ENCODE results near the gene TOB2. TPM values are rescaled to one million over a fixed set of nuclear protein-coding genes. Genes with fewer than 3 reads are reported as not detected.

The TOB2 gene
- total RNA-seq (23.1 TPM), polyA plus RNA-seq (ENCODE audit: insufficient read depth in 1 of 8, insufficient read length in 8 of 8, low replicate concordance in 1 of 8) (10 to 100 TPM; 33.8 to 45.5 (median 39.6) TPM)
- long read RNA-seq, donor 1, full-length matches to known transcripts = 10 of 10 reads
- long read RNA-seq, donor 1, partial matches to known transcripts = 0 of 10 reads
- long read RNA-seq, donor 1, other reads (novel, unspliced or antisense) = 0 of 10 reads
- long read RNA-seq, donor 2, full-length matches to known transcripts = 1 of 1 reads
- long read RNA-seq, donor 2, partial matches to known transcripts = 0 of 1 reads
- long read RNA-seq, donor 2, other reads (novel, unspliced or antisense) = 0 of 1 reads
- long read RNA-seq, donor 3, full-length matches to known transcripts = 13 of 13 reads
- long read RNA-seq, donor 3, partial matches to known transcripts = 0 of 13 reads
- long read RNA-seq, donor 3, other reads (novel, unspliced or antisense) = 0 of 13 reads
- long read RNA-seq, donor 4, full-length matches to known transcripts = 11 of 11 reads
- long read RNA-seq, donor 4, partial matches to known transcripts = 0 of 11 reads
- long read RNA-seq, donor 4, other reads (novel, unspliced or antisense) = 0 of 11 reads
- long read RNA-seq, donor 5, full-length matches to known transcripts = 23 of 23 reads
- long read RNA-seq, donor 5, partial matches to known transcripts = 0 of 23 reads
- long read RNA-seq, donor 5, other reads (novel, unspliced or antisense) = 0 of 23 reads
- long read RNA-seq, donor 6, full-length matches to known transcripts = 20 of 20 reads
- long read RNA-seq, donor 6, partial matches to known transcripts = 0 of 20 reads
- long read RNA-seq, donor 6, other reads (novel, unspliced or antisense) = 0 of 20 reads
- long read RNA-seq, donor 7, full-length matches to known transcripts = 13 of 70 reads
- long read RNA-seq, donor 7, partial matches to known transcripts = 45 of 70 reads
- long read RNA-seq, donor 7, other reads (novel, unspliced or antisense) = 12 of 70 reads
- long read RNA-seq, donor 8, full-length matches to known transcripts = 11 of 11 reads
- long read RNA-seq, donor 8, partial matches to known transcripts = 0 of 11 reads
- long read RNA-seq, donor 8, other reads (novel, unspliced or antisense) = 0 of 11 reads
- long read RNA-seq, donor 9, full-length matches to known transcripts = 15 of 20 reads
- long read RNA-seq, donor 9, partial matches to known transcripts = 5 of 20 reads
- long read RNA-seq, donor 9, other reads (novel, unspliced or antisense) = 0 of 20 reads
- long read RNA-seq, donor 10, full-length matches to known transcripts = 18 of 18 reads
- long read RNA-seq, donor 10, partial matches to known transcripts = 0 of 18 reads
- long read RNA-seq, donor 10, other reads (novel, unspliced or antisense) = 0 of 18 reads
- long read RNA-seq, donor 11, full-length matches to known transcripts = 25 of 25 reads
- long read RNA-seq, donor 11, partial matches to known transcripts = 0 of 25 reads
- long read RNA-seq, donor 11, other reads (novel, unspliced or antisense) = 0 of 25 reads

GRCh38 chr22:41446639-41447434 lies at the start of gene TOB2:
TSS of gene TOB2 (minus strand) at chr22:41446801. CDS start at chr22:41437345, 9,456 bp downstream.
- WGBS (ENCODE audit: insufficient coverage) = under 1% methylated on average over 68 of the region's 85 CpGs
- H3K4me3 ChIP-seq (ENCODE audit: low read length) = peak within 1 kb of the TSS; percentile 98
- H3K27me3 ChIP-seq (ENCODE audit: control insufficient read depth, insufficient read depth, low read length) = no peaks in the 10 kb centered on the region
- H3K27ac ChIP-seq (ENCODE audit: low read length) = peak within 1 kb of the TSS; percentile 99
- H3K4me1 ChIP-seq (ENCODE audit: control insufficient read depth, insufficient read depth, low read length) = peaks cover 27% of the 10 kb centered on the region
- DNase-seq = peak; percentile 98
- H3K36me3 ChIP-seq (ENCODE audit: control insufficient read depth, insufficient read depth, low read length) = peaks cover 17% of the 10 kb centered on the region
- no peaks in the 10 kb centered on the region for H3K9me3 ChIP-seq (replicated peaks; ENCODE audit: control insufficient read depth, low read depth, low read length)

GRCh38 chr22:41491374-41492100 lies 44.9 kb upstream of the TOB2 start:
- peak; percentile 79 for DNase-seq
- Histone ChIP-seq H3K4me1 (ENCODE audit: control insufficient read depth, insufficient read depth, low read length) (peaks cover 5% of the 10 kb centered on the region), H3K27me3 (ENCODE audit: control insufficient read depth, insufficient read depth, low read length) (no peaks in the 10 kb centered on the region), H3K36me3 (ENCODE audit: control insufficient read depth, insufficient read depth, low read length) (no peaks in the 10 kb centered on the region), H3K9me3 (replicated peaks; ENCODE audit: control insufficient read depth, low read depth, low read length) (no peaks in the 10 kb centered on the region), H3K4me3 (ENCODE audit: low read length) (no peak overlapping the region), H3K27ac (ENCODE audit: low read length) (no peak overlapping the region)
- WGBS (ENCODE audit: insufficient coverage) = no CpG with 5 or more reads among the region's 5 CpGs

- H3K27ac ChIP-seq (ENCODE audit: low read length) = no peak overlapping the region
- H3K4me3 ChIP-seq (ENCODE audit: low read length) = no peak overlapping the region
- DNase-seq = no peak
- H3K36me3 ChIP-seq (ENCODE audit: control insufficient read depth, insufficient read depth, low read length) = no peaks in the 10 kb centered on the region
- no peaks in the 10 kb centered on the region for H3K9me3 ChIP-seq (replicated peaks; ENCODE audit: control insufficient read depth, low read depth, low read length)
- H3K27me3 ChIP-seq (ENCODE audit: control insufficient read depth, insufficient read depth, low read length) = no peaks in the 10 kb centered on the region
- H3K4me1 ChIP-seq (ENCODE audit: control insufficient read depth, insufficient read depth, low read length) = peaks cover 5% of the 10 kb centered on the region
- 90% methylated on average over 2 of the region's 3 CpGs for WGBS (ENCODE audit: insufficient coverage)
Measured at GRCh38 chr22:41488596-41489385, 42.2 kb upstream of the TOB2 start.

GRCh38 chr22:41488076-41488475 lies 41.5 kb upstream of the TOB2 start:
- Histone ChIP-seq H3K9me3 (replicated peaks; ENCODE audit: control insufficient read depth, low read depth, low read length) (no peaks in the 10 kb centered on the region), H3K27ac (ENCODE audit: low read length) (no peak overlapping the region), H3K4me3 (ENCODE audit: low read length) (no peak overlapping the region), H3K36me3 (ENCODE audit: control insufficient read depth, insufficient read depth, low read length) (no peaks in the 10 kb centered on the region), H3K4me1 (ENCODE audit: control insufficient read depth, insufficient read depth, low read length) (peaks cover 5% of the 10 kb centered on the region), H3K27me3 (ENCODE audit: control insufficient read depth, insufficient read depth, low read length) (no peaks in the 10 kb centered on the region)
- DNase-seq = no peak
- 78% methylated on average over 4 of the region's 4 CpGs for WGBS (ENCODE audit: insufficient coverage)

- peaks cover 11% of the 10 kb centered on the region for H3K4me1 ChIP-seq (ENCODE audit: control insufficient read depth, insufficient read depth, low read length)
- H3K27me3 ChIP-seq (ENCODE audit: control insufficient read depth, insufficient read depth, low read length) = no peaks in the 10 kb centered on the region
Measured at GRCh38 chr22:41487037-41487935, 40.7 kb upstream of the TOB2 start.

GRCh38 chr22:41485033-41485432 lies 38.4 kb upstream of the TOB2 start:
- Histone ChIP-seq H3K27me3 (ENCODE audit: control insufficient read depth, insufficient read depth, low read length) (no peaks in the 10 kb centered on the region), H3K4me1 (ENCODE audit: control insufficient read depth, insufficient read depth, low read length) (peaks cover 27% of the 10 kb centered on the region), H3K9me3 (replicated peaks; ENCODE audit: control insufficient read depth, low read depth, low read length) (no peaks in the 10 kb centered on the region), H3K27ac (ENCODE audit: low read length) (no peak overlapping the region), H3K36me3 (ENCODE audit: control insufficient read depth, insufficient read depth, low read length) (peaks cover 3% of the 10 kb centered on the region), H3K4me3 (ENCODE audit: low read length) (no peak overlapping the region)
- no peak for DNase-seq
- 96% methylated on average over 6 of the region's 7 CpGs for WGBS (ENCODE audit: insufficient coverage)

More at GRCh38 chr22:41487037-41487935, 40.7 kb upstream of the TOB2 start:
- H3K4me3 ChIP-seq (ENCODE audit: low read length) = no peak overlapping the region
- H3K27ac ChIP-seq (ENCODE audit: low read length) = no peak overlapping the region
- DNase-seq = no peak
- 63% methylated on average over 5 of the region's 8 CpGs for WGBS (ENCODE audit: insufficient coverage)
- H3K9me3 ChIP-seq (replicated peaks; ENCODE audit: control insufficient read depth, low read depth, low read length) = no peaks in the 10 kb centered on the region
- no peaks in the 10 kb centered on the region for H3K36me3 ChIP-seq (ENCODE audit: control insufficient read depth, insufficient read depth, low read length)

GRCh38 chr22:41482319-41482935 lies 35.8 kb upstream of the TOB2 start:
- no peak for DNase-seq
- no peaks in the 10 kb centered on the region for H3K27me3 ChIP-seq (ENCODE audit: control insufficient read depth, insufficient read depth, low read length)
- H3K4me1 ChIP-seq (ENCODE audit: control insufficient read depth, insufficient read depth, low read length) = peaks cover 36% of the 10 kb centered on the region
- WGBS (ENCODE audit: insufficient coverage) = 13% methylated on average over 1 of the region's 2 CpGs
- H3K4me3 ChIP-seq (ENCODE audit: low read length) = no peak overlapping the region
- H3K36me3 ChIP-seq (ENCODE audit: control insufficient read depth, insufficient read depth, low read length) = peaks cover 11% of the 10 kb centered on the region
- H3K9me3 ChIP-seq (replicated peaks; ENCODE audit: control insufficient read depth, low read depth, low read length) = no peaks in the 10 kb centered on the region
- H3K27ac ChIP-seq (ENCODE audit: low read length) = peak overlapping the region; percentile 69

All from muscle of leg (tissue), 16 donors.